Gastrocnemius medialis (tissue), 4 donors: ENCODE results near the gene PSMB10.

Source experiments
- POLR2A ChIP-seq, 2 donors: fragments of 450-650 bp; IDR thresholded peaks; one replicate each; pipeline ENCODE4 v1.6.1; 2017; ENCODE audit warnings: antibody characterized with exemption in 2 of 2, mild to moderate bottlenecking in 2 of 2, moderate library complexity in 2 of 2
- TF ChIP-seq, protein P1 (sequence below), 5 experiments: fragments of 450-650 bp in 3 of 5; fragments of 200-600 bp in 2 of 5; sonication (generic) in 2 of 5; IDR thresholded peaks in 4 of 5; conservative IDR thresholded peaks in 1 of 5; 1 replicate in 4 of 5; 2 replicates in 1 of 5; pipeline ENCODE4 v1.5.1; 2016 to 2019; ENCODE audit warnings: antibody characterized with exemption in 5 of 5, mild to moderate bottlenecking in 3 of 5, moderate library complexity in 3 of 5

DNA sequence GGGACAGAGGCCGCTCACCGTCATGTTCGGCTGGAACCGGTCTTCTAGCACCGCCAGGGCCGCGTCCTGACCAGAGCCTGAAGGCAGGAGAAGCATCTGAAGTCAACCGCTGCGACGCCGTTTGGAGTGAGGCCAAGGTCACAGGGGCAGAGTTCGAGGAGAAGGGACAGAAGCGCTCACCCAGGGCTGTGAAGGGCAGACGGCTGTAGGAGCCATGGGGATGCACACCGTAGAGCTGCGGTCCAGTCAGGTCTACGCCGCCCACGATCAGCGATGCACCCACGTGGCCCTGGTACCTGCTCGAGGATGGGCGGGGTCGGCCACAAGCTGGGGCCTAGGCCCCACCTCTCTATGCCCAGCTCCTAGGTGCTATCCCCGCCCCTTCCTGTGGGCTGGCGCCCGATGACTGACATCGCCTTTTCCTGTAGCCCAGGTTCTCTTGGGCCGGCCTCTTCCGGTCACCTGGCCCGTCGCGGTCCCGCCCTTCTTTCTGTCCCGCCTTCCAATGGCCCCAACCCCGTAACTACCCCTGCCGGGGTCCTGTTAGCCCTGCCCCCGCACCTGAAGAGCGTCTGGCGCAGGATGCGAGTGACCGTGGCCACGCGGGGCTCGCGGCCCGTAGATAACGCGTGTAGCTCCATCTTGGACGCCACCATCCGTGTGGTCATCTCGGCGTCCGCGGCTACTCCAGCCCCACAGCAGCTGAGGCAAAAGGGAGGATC, 1.1 kb downstream of the PSMB10 start:
- TF ChIP-seq POLR2A (IDR thresholded peaks at IDR 0.05) = peak; percentile 61 to 65
- TF ChIP-seq, protein P1, sequence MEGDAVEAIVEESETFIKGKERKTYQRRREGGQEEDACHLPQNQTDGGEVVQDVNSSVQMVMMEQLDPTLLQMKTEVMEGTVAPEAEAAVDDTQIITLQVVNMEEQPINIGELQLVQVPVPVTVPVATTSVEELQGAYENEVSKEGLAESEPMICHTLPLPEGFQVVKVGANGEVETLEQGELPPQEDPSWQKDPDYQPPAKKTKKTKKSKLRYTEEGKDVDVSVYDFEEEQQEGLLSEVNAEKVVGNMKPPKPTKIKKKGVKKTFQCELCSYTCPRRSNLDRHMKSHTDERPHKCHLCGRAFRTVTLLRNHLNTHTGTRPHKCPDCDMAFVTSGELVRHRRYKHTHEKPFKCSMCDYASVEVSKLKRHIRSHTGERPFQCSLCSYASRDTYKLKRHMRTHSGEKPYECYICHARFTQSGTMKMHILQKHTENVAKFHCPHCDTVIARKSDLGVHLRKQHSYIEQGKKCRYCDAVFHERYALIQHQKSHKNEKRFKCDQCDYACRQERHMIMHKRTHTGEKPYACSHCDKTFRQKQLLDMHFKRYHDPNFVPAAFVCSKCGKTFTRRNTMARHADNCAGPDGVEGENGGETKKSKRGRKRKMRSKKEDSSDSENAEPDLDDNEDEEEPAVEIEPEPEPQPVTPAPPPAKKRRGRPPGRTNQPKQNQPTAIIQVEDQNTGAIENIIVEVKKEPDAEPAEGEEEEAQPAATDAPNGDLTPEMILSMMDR (IDR thresholded peaks at IDR 0.05 in 4 of 5, conservative IDR thresholded peaks at IDR 0.05 in 1 of 5) = peak in 1 of 5 experiments; percentile 28
